ENCODE measurements around the gene PCSK5.

DNA sequence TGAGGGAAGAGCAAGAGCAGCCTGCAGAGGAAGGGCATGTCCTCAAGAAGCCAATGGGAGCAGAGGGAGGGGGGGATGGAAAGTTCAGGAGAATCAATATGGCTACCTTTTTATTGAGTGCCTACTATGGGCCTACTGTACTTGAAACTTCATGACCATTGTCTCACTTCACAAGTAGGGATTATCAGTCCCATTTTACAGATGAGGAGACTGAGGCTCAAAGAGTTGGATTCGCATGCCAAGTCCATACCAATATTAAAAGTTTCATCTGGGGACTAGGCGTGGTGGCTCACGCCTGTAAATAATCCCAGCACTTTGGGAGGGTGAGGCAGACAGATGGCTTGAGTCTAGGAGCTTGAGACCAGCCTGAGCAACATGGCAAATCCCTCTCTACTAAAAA lies 463.7 kb downstream of the PCSK5 start:
- TF ChIP-seq YY1 (IDR thresholded peaks at IDR 0.05; ENCODE audit: insufficient read depth, insufficient read length) (no peak), ZNF274 (IDR thresholded peaks at IDR 0.05; ENCODE audit: low read depth, low read length) (no peak)
